Uterus (tissue), 2 donors: ENCODE measurements around the gene JPH2.

Experiments
- CTCF ChIP-seq, 4 experiments: fragments of 200-600 bp in 2 of 4; fragments of 450-650 bp in 2 of 4; sonication (generic) in 2 of 4; IDR thresholded peaks; one replicate each; pipeline ENCODE4 v1.5.1; 2016 to 2019; ENCODE audit warnings: antibody characterized with exemption in 4 of 4, mild to moderate bottlenecking in 2 of 4, moderate library complexity in 1 of 4
- POLR2A ChIP-seq, 2 donors: fragments of 450-650 bp; IDR thresholded peaks; one replicate each; pipeline ENCODE4 v1.6.1; 2016; ENCODE audit warnings: antibody characterized with exemption in 2 of 2, mild to moderate bottlenecking in 1 of 2, moderate library complexity in 1 of 2

GRCh38 chr20:44112456-44112855 is 74.5 kb downstream of the JPH2 start:
- TF ChIP-seq POLR2A (IDR thresholded peaks at IDR 0.05) (no peak), CTCF (IDR thresholded peaks at IDR 0.05) (no peak)
